Measurements from ENCODE around the gene PACS1.

PACS1 gene

DNA sequence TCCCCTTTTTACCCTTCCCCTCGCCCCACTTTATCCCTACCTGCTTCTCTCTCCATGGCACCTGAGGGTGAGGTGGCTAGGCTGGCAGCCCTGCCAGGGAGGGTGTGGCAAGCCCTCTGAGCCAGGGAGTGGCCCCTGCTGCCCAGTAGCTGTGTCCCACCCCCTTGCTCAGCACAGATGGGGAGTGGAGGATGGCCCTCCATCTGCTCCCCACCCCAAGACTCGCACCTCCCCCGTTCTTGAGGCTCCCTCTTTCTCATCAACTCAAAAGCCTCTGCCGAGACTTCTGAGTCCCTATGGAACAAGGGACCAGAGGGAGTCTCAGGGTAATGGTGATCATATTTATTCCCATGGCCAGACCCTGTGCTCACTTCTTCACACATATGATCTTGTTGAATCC lies 223.3 kb downstream of the PACS1 start:
- no peak for DNase-seq

DNA sequence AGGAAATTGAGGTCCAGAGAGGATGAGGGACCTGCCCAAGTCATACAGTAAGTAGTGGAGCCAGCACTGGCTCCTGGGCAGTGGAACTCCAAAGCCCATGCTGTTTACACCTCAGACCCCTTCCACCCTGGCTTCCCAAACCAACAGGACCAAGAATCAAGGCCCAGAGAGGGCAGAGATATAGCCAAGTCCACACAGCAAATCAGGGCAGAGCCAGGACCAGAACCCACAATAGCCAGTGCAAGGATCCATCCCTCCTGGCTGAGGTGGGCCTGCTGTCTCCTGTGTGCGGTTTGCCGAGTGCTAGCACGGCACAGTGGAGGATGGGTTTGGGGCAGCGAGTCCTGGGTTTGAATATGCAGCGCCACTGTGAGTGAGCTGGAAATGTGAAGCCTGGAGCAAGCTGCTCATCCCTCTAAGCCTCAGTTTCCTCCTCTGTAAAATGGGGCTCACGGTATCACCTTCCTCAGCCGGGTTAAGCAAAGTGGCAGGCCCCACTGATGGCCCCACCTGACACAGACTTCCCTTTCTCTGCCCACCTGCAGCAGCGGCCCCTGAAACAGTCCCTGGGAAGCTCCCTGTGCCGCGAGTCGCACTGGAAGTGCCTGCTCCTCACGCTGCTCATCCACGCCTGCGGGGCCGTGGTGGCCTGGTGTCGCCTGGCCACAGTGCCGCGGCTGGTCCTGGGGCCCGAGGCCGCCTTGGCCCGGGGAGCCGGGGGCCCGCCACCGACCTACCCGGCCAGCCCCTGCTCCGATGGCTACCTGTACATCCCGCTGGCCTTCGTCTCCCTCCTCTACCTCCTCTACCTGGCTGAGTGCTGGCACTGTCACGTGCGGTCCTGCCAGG lies 223.9 kb downstream of the PACS1 start:
- no peak for DNase-seq

All from hematopoietic multipotent progenitor cell treated with erythropoietin and hydrocortisone succinate and interleukin-3 and kit ligand, for 6 days (in vitro differentiated cells).